HCT116 (cell line): ENCODE results near the gene PLEKHG1. TPM values are rescaled to one million over a fixed set of nuclear protein-coding genes. Genes with fewer than 3 reads are reported as not detected.

Experiments
- ATAC-seq: fragments of 200-7000 bp; cut with Tn5 transposase; 2 replicates; pipeline ENCODE4 v1.9.1; 2020; ENCODE audit warnings: mild to moderate bottlenecking, moderate library complexity
- BruUV-seq: library from RNA; stranded (reverse); fragments of 400-500 nt; replicated peaks from 2 replicates; lab custom pipeline; 2021; lab: Mats Ljungman, UMichigan
- CTCF ChIA-PET: fragments of 300-600 bp; sonication (Branson Sonifier 250); formaldehyde crosslinking; loops from one replicate; lab custom pipeline; 2021; ENCODE audit warnings: antibody characterized with exemption; lab: Charles Lee
- POLR2A ChIA-PET: fragments of 300-600, 350-600 bp; sonication (Branson Sonifier 250); formaldehyde crosslinking; loops from one replicate; lab custom pipeline; 2021; ENCODE audit warnings: antibody characterized with exemption; lab: Charles Lee
- RAD21 ChIA-PET, 2 experiments: fragments of 300-600 bp; sonication (Branson Sonifier 250); formaldehyde crosslinking; loops; one replicate each; lab custom pipeline; 2023; ENCODE audit warnings: low total read pairs in 2 of 2; ENCODE audit not compliant: uncharacterized antibody in 2 of 2, unreplicated experiment in 2 of 2, low non-redundant PET in 1 of 2; lab: Charles Lee
- DNase-seq: peaks from one replicate; pipeline ENCODE4 v3.0.0-alpha.2; 2010; ENCODE audit warnings: low read depth, low spot score
- H2AFZ ChIP-seq: fragments of 200-600 bp; shearing (Covaris generic), sonication (generic); 2 replicates; pipeline ENCODE4 v1.6.1; 2017; ENCODE audit warnings: low read depth, mixed run types, mixed read lengths, antibody characterized with exemption, low read length; ENCODE audit not compliant: poor library complexity, severe bottlenecking
- H3K27ac ChIP-seq: 2 replicates; pipeline ENCODE4 v1.5.1; 2012; ENCODE audit warnings: low read depth, low read length
- H3K27me3 ChIP-seq: fragments of 200-600 bp; sonication (generic); 2 replicates; pipeline ENCODE4 v1.6.1; 2016; ENCODE audit warnings: mixed run types, low read length, mixed read lengths; ENCODE audit not compliant: insufficient read depth
- H3K36me3 ChIP-seq, 2 experiments: fragments of 200-500 bp in 1 of 2; fragments of 200-600 bp in 1 of 2; sonication (Bioruptor generic) in 1 of 2; sonication (generic) in 1 of 2; 2 replicates each; pipeline versions ENCODE4 v1.5.1 to v1.6.1; 2014 to 2016; ENCODE audit warnings: low read length in 2 of 2, inconsistent platforms in 1 of 2, mixed read lengths in 1 of 2, mixed run types in 1 of 2; ENCODE audit not compliant: insufficient read depth in 2 of 2, control insufficient read depth in 1 of 2
- H3K4me1 ChIP-seq, 2 experiments: fragments of 200-600 bp in 1 of 2; sonication (generic) in 1 of 2; 2 replicates each; pipeline versions ENCODE4 v1.5.1 to v1.6.1; 2012 to 2017; ENCODE audit warnings: low read length in 2 of 2, inconsistent platforms in 1 of 2, mild to moderate bottlenecking in 1 of 2, mixed read lengths in 1 of 2, mixed run types in 1 of 2, moderate library complexity in 1 of 2; ENCODE audit not compliant: insufficient read depth in 2 of 2, control insufficient read depth in 1 of 2
- H3K4me2 ChIP-seq: fragments of 200-600 bp; sonication (generic); 2 replicates; pipeline ENCODE4 v1.6.1; 2017; ENCODE audit warnings: mixed run types, low read length, mixed read lengths
- H3K4me3 ChIP-seq, 2 experiments: fragments of 200-600 bp in 1 of 2; sonication (generic) in 1 of 2; replicated peaks in 1 of 2; 2 replicates each; pipeline ENCODE4 v1.5.1; 2011 to 2016; ENCODE audit warnings: low read length in 2 of 2, control low read depth in 1 of 2, low read depth in 1 of 2, mild to moderate bottlenecking in 1 of 2, mixed read lengths in 1 of 2, mixed run types in 1 of 2
- H3K79me2 ChIP-seq: fragments of 200-600 bp; sonication (generic); 2 replicates; pipeline ENCODE4 v1.6.1; 2017; ENCODE audit warnings: mild to moderate bottlenecking, mixed run types, low read length, moderate library complexity, mixed read lengths; ENCODE audit not compliant: insufficient read depth
- H3K9ac ChIP-seq: fragments of 200-600 bp; sonication (generic); 2 replicates; pipeline ENCODE4 v1.6.1; 2016; ENCODE audit warnings: low read length, mixed read lengths
- H3K9me2 ChIP-seq: fragments of 200-600 bp; sonication (generic), shearing (Covaris generic); 2 replicates; pipeline ENCODE4 v1.6.1; 2017; ENCODE audit warnings: mixed run types, mild to moderate bottlenecking, moderate library complexity; ENCODE audit not compliant: insufficient read depth
- H3K9me3 ChIP-seq, 2 experiments: fragments of 200-500 bp in 1 of 2; fragments of 200-600 bp in 1 of 2; sonication (Bioruptor generic) in 1 of 2; sonication (generic) in 1 of 2; 2 replicates each; pipeline ENCODE4 v1.6.1; 2014 to 2017; ENCODE audit warnings: low read length in 2 of 2, mixed read lengths in 2 of 2, inconsistent platforms in 1 of 2, low read depth in 1 of 2, mild to moderate bottlenecking in 1 of 2, mixed run types in 1 of 2, moderate library complexity in 1 of 2; ENCODE audit not compliant: control insufficient read depth in 1 of 2, insufficient read depth in 1 of 2
- H4K20me1 ChIP-seq: fragments of 200-600 bp; sonication (generic), shearing (Covaris generic); 2 replicates; pipeline ENCODE4 v1.6.1; 2017; ENCODE audit warnings: mixed run types, mild to moderate bottlenecking, moderate library complexity; ENCODE audit not compliant: insufficient read depth
- CEBPB ChIP-seq: IDR thresholded peaks from 2 replicates; pipeline ENCODE4 v1.6.1; 2012; ENCODE audit warnings: low read depth
- EZH2phosphoT487 ChIP-seq: fragments of 200-600 bp; IDR thresholded peaks from 2 replicates; pipeline ENCODE4 v1.6.1; 2018; ENCODE audit warnings: antibody characterized with exemption, borderline replicate concordance
- POLR2A ChIP-seq: IDR thresholded peaks from 2 replicates; pipeline ENCODE4 v1.7.0; 2011; ENCODE audit warnings: borderline replicate concordance; ENCODE audit not compliant: insufficient read depth, insufficient read length; ENCODE audit errors: extremely low read depth
- RAD21 ChIP-seq: IDR thresholded peaks from 2 replicates; pipeline ENCODE4 v1.6.1; 2012; ENCODE audit warnings: low read depth, mild to moderate bottlenecking
- SIN3A ChIP-seq: IDR thresholded peaks from 2 replicates; pipeline ENCODE4 v1.6.1; 2012; ENCODE audit warnings: low read depth
- SP1 ChIP-seq: IDR thresholded peaks from 2 replicates; pipeline ENCODE4 v1.6.1; 2012; ENCODE audit warnings: low read depth
- YY1 ChIP-seq: IDR thresholded peaks from 2 replicates; pipeline ENCODE4 v1.6.1; 2011; ENCODE audit warnings: low read length, low read depth, moderate library complexity, mild to moderate bottlenecking; ENCODE audit not compliant: insufficient replicate concordance; ENCODE audit errors: extremely low read depth
- ZFX ChIP-seq: fragments of 450-650 bp; IDR thresholded peaks from 2 replicates; pipeline ENCODE4 v1.6.1; 2017
- ZNF274 ChIP-seq: fragments of 200-500 bp; sonication (Bioruptor generic); IDR thresholded peaks from 2 replicates; pipeline ENCODE4 v1.6.1; 2014; ENCODE audit warnings: mild to moderate bottlenecking, low read depth, low read length, inconsistent platforms
- intact Hi-C: fragments of 100-400 bp; cut with micrococcal nuclease; formaldehyde crosslinking; loops from 2 replicates; pipeline ENCODE4 v1.10.0; 2022
- total RNA-seq: library from RNA; stranded (reverse); gene quantifications from one replicate; pipeline ENCODE4 v1.2.1, GENCODE V29; 2021; ENCODE audit not compliant: unreplicated experiment
- TF ChIP-seq, protein P1 (sequence below): IDR thresholded peaks from 2 replicates; pipeline ENCODE4 v1.6.1; 2012; ENCODE audit warnings: low read depth
- TF ChIP-seq, protein P2 (sequence below): IDR thresholded peaks from 2 replicates; pipeline ENCODE4 v1.6.1; 2011; ENCODE audit warnings: mild to moderate bottlenecking, low read length, moderate library complexity; ENCODE audit not compliant: insufficient replicate concordance; ENCODE audit errors: extremely low read depth

Gene PLEKHG1
- total RNA-seq, 1 experiment from 2014 or later: 10.4 TPM

DNA sequence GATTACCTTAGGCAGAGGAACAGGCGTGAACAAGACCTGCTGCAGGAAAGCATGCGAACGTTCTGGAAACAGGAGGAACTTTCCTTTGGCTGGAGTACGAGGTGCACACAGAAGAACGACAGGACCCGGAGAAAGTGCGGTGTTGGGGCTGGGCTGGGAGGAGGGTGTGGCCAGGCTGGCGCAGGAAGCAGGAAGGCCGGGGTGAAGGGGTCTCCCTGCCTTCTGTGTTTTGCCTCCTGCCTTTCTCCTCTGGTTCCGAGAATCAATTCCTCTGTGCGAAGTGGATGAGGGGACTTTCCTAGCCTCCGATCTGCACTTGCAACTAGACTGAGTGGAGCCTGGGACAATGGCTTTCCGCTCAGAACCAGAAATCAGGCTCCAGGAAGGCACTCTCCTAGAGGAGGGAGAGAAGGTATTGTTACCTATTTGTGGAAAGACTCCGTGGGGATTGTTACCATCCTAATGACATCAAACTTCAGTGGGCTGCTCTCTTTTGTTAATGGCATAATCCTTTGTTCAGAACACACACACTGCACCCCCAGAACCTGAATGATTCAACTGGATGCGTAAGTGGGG is 22.9 kb upstream of the PLEKHG1 start (continued):
- TF ChIP-seq, protein P1, sequence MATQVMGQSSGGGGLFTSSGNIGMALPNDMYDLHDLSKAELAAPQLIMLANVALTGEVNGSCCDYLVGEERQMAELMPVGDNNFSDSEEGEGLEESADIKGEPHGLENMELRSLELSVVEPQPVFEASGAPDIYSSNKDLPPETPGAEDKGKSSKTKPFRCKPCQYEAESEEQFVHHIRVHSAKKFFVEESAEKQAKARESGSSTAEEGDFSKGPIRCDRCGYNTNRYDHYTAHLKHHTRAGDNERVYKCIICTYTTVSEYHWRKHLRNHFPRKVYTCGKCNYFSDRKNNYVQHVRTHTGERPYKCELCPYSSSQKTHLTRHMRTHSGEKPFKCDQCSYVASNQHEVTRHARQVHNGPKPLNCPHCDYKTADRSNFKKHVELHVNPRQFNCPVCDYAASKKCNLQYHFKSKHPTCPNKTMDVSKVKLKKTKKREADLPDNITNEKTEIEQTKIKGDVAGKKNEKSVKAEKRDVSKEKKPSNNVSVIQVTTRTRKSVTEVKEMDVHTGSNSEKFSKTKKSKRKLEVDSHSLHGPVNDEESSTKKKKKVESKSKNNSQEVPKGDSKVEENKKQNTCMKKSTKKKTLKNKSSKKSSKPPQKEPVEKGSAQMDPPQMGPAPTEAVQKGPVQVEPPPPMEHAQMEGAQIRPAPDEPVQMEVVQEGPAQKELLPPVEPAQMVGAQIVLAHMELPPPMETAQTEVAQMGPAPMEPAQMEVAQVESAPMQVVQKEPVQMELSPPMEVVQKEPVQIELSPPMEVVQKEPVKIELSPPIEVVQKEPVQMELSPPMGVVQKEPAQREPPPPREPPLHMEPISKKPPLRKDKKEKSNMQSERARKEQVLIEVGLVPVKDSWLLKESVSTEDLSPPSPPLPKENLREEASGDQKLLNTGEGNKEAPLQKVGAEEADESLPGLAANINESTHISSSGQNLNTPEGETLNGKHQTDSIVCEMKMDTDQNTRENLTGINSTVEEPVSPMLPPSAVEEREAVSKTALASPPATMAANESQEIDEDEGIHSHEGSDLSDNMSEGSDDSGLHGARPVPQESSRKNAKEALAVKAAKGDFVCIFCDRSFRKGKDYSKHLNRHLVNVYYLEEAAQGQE: no peak
- no peak for TF ChIP-seq POLR2A
- TF ChIP-seq RAD21: no peak
- no peak for TF ChIP-seq ZFX

DNA sequence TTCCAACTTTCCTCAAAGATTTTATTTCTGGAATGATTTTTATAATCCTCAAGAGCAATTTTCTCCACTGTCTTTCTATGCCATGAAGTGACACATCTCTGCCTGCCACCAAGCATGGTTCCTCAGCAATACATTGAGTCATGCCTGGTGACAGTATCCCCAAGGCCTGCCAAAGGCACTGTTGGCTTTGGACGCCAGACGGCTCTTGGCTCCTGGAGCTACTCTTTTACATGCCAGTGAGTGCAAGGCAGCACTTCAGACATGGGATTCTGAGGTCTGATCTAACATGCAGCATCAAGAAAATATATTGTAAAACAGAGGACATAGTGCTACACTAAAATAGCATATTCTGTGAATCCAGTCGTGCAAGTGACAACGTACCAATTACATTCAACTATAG is 20.1 kb upstream of the PLEKHG1 start:
- no peak overlapping the region for H3K9ac ChIP-seq
- no TSS peak for BruUV-seq
- no peak overlapping the region for H3K27ac ChIP-seq
- ChIA-PET POLR2A (no interaction called here), RAD21 (no interaction called here), CTCF (no interaction called here)
- ATAC-seq (no peak), DNase-seq (no peak)
- peaks cover 0 to 6% of the 10 kb centered on the region in 2 experiments; a peak in 1 of 4 replicates for H3K4me1 ChIP-seq
- H3K4me2 ChIP-seq: no peak overlapping the region
- H3K9me3 ChIP-seq: no peaks in the 10 kb centered on the region
- H4K20me1 ChIP-seq: no peaks in the 10 kb centered on the region
- no peak overlapping the region for H2AFZ ChIP-seq
- no peak overlapping the region for H3K4me3 ChIP-seq
- TF ChIP-seq YY1: no peak
- TF ChIP-seq RAD21: no peak
- TF ChIP-seq, protein P2, sequence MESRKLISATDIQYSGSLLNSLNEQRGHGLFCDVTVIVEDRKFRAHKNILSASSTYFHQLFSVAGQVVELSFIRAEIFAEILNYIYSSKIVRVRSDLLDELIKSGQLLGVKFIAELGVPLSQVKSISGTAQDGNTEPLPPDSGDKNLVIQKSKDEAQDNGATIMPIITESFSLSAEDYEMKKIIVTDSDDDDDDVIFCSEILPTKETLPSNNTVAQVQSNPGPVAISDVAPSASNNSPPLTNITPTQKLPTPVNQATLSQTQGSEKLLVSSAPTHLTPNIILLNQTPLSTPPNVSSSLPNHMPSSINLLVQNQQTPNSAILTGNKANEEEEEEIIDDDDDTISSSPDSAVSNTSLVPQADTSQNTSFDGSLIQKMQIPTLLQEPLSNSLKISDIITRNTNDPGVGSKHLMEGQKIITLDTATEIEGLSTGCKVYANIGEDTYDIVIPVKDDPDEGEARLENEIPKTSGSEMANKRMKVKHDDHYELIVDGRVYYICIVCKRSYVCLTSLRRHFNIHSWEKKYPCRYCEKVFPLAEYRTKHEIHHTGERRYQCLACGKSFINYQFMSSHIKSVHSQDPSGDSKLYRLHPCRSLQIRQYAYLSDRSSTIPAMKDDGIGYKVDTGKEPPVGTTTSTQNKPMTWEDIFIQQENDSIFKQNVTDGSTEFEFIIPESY: no peak
- TF ChIP-seq POLR2A: no peak
- TF ChIP-seq ZNF274: no peak
- no peak for TF ChIP-seq CEBPB
- TF ChIP-seq EZH2phosphoT487: no peak
- TF ChIP-seq SP1: no peak
- TF ChIP-seq SIN3A: no peak
- no peaks in the 10 kb centered on the region for H3K27me3 ChIP-seq
- H3K9me2 ChIP-seq: no peaks in the 10 kb centered on the region
- no peaks in the 10 kb centered on the region for H3K79me2 ChIP-seq
- intact Hi-C loops: no loop called here
- H3K36me3 ChIP-seq: no peaks in the 10 kb centered on the region
